Tibial nerve (tissue), 4 donors: ENCODE measurements around the gene GPR87.

ENCODE experiments used
- EP300 ChIP-seq, 2 donors: sonication (generic); formaldehyde crosslinking; IDR thresholded peaks; one replicate each; pipeline ENCODE4 v1.6.1; 2017; ENCODE audit warnings: antibody characterized with exemption in 2 of 2, mild to moderate bottlenecking in 1 of 2
- POLR2A ChIP-seq, 2 donors: fragments of 450-650 bp; IDR thresholded peaks; one replicate each; pipeline ENCODE4 v1.6.1; 2017; ENCODE audit warnings: antibody characterized with exemption in 2 of 2, mild to moderate bottlenecking in 2 of 2, moderate library complexity in 2 of 2
- TF ChIP-seq, protein P1 (sequence below), 5 experiments: fragments of 200-600 bp in 3 of 5; fragments of 450-650 bp in 2 of 5; sonication (generic) in 3 of 5; IDR thresholded peaks; one replicate each; pipeline ENCODE4 v1.5.1; 2016 to 2019; ENCODE audit warnings: antibody characterized with exemption in 5 of 5, mild to moderate bottlenecking in 3 of 5, moderate library complexity in 2 of 5

DNA sequence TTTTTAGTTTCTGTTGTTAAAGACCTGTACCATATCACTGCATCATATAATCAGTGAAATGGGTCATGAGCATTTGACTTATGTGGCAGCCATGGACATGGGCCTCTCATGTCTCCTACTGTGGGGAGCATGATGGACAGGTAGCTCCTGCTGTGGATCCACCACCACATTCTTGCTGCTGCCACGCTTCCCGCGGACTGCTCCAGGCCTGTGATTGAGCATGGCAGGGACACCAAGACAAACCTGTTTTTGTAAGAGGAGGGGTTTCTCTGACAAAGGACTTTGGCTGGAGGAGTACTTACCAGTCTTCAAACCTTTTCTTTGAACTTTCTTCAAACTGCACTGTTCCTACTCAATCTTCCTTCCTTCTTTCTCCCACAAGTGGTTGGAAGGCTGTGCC lies 20.4 kb downstream of the GPR87 start:
- TF ChIP-seq, protein P1, sequence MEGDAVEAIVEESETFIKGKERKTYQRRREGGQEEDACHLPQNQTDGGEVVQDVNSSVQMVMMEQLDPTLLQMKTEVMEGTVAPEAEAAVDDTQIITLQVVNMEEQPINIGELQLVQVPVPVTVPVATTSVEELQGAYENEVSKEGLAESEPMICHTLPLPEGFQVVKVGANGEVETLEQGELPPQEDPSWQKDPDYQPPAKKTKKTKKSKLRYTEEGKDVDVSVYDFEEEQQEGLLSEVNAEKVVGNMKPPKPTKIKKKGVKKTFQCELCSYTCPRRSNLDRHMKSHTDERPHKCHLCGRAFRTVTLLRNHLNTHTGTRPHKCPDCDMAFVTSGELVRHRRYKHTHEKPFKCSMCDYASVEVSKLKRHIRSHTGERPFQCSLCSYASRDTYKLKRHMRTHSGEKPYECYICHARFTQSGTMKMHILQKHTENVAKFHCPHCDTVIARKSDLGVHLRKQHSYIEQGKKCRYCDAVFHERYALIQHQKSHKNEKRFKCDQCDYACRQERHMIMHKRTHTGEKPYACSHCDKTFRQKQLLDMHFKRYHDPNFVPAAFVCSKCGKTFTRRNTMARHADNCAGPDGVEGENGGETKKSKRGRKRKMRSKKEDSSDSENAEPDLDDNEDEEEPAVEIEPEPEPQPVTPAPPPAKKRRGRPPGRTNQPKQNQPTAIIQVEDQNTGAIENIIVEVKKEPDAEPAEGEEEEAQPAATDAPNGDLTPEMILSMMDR (IDR thresholded peaks at IDR 0.05), result no peak
- TF ChIP-seq POLR2A (IDR thresholded peaks at IDR 0.05) (no peak), EP300 (IDR thresholded peaks at IDR 0.05) (no peak)
